Ishikawa (cell line): ENCODE results near the gene FNBP1.

Experiments
- CEBPB ChIP-seq: IDR thresholded peaks from 2 replicates; pipeline ENCODE4 v1.6.1; 2012
- CREB1 ChIP-seq: IDR thresholded peaks from 2 replicates; pipeline ENCODE4 v1.6.1; 2012; ENCODE audit warnings: low read depth
- EGR1 ChIP-seq: IDR thresholded peaks from 2 replicates; pipeline ENCODE4 v1.6.1; 2012
- EP300 ChIP-seq: IDR thresholded peaks from 2 replicates; pipeline ENCODE4 v1.6.1; 2012; ENCODE audit warnings: borderline replicate concordance
- FOXM1 ChIP-seq: IDR thresholded peaks from 2 replicates; pipeline ENCODE4 v1.6.1; 2012; ENCODE audit warnings: low read depth, borderline replicate concordance
- NFIC ChIP-seq: IDR thresholded peaks from 2 replicates; pipeline ENCODE4 v1.6.1; 2012
- RAD21 ChIP-seq: IDR thresholded peaks from 2 replicates; pipeline ENCODE4 v1.6.1; 2012; ENCODE audit warnings: low read depth
- TAF1 ChIP-seq: IDR thresholded peaks from 2 replicates; pipeline ENCODE4 v1.6.1; 2012; ENCODE audit warnings: low read depth, mild to moderate bottlenecking
- TCF12 ChIP-seq: IDR thresholded peaks from 2 replicates; pipeline ENCODE4 v1.6.1; 2012; ENCODE audit warnings: low read depth
- TEAD4 ChIP-seq: IDR thresholded peaks from 2 replicates; pipeline ENCODE4 v1.6.1; 2012
- YY1 ChIP-seq: IDR thresholded peaks from 2 replicates; pipeline ENCODE4 v1.6.1; 2012; ENCODE audit warnings: low read depth
- ZBTB7A ChIP-seq: IDR thresholded peaks from 2 replicates; pipeline ENCODE4 v1.6.1; 2012; ENCODE audit warnings: low read depth
- TF ChIP-seq, protein P1 (sequence below): IDR thresholded peaks from 2 replicates; pipeline ENCODE4 v1.6.1; 2012
- TF ChIP-seq, protein P2 (sequence below): IDR thresholded peaks from 2 replicates; pipeline ENCODE4 v1.6.1; 2012
- TF ChIP-seq, protein P3 (sequence below): IDR thresholded peaks from 2 replicates; pipeline ENCODE4 v1.6.1; 2012; ENCODE audit warnings: low read depth, mild to moderate bottlenecking

FNBP1 gene

DNA sequence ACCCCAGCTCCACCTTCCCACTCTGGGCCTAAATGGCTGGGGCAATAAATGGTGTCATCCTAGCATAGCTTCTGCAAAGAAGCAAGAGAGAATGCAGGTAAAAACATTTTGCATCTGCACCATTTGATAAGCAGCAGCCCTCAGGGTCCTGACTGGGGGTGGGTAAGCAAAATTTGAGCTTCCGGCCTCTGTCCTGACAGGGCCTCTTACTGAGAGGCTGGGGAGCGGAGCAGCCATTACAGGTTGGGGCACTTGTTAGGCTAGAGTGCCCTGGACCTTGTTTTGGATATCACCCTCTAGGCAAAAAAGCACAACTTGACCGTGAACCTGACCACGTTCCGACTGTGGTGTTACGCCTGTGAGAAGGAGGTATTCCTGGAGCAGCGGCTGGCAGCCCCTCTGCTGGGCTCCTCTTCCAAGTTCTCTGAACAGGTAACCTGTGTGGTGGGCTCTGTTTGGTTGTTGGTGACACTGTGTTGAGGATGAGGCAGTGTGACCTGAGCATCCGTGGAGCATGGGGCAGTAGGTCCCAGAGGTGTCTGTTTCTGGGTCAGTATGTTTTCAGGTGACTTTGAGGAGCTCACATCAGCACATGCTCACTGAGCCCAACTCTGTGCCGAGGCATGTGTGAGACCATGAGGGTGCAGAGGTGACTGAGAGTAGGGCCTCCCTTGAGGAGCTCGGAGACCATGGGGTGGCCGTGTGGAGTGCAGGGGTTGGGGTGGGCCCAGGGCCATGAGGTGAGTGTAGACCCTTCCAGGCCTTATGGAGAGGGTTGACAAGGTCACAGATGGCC lies 184.6 kb downstream of the FNBP1 start:
- TF ChIP-seq EGR1, result no peak
- TF ChIP-seq EP300, result no peak
- TF ChIP-seq, protein P1, sequence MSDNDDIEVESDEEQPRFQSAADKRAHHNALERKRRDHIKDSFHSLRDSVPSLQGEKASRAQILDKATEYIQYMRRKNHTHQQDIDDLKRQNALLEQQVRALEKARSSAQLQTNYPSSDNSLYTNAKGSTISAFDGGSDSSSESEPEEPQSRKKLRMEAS, result no peak
- no peak for TF ChIP-seq NFIC
- no peak for TF ChIP-seq YY1
- TF ChIP-seq, protein P2, sequence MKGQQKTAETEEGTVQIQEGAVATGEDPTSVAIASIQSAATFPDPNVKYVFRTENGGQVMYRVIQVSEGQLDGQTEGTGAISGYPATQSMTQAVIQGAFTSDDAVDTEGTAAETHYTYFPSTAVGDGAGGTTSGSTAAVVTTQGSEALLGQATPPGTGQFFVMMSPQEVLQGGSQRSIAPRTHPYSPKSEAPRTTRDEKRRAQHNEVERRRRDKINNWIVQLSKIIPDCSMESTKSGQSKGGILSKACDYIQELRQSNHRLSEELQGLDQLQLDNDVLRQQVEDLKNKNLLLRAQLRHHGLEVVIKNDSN, result no peak
- TF ChIP-seq FOXM1, result no peak
- TF ChIP-seq CREB1, result no peak
- TF ChIP-seq CEBPB, result no peak

DNA sequence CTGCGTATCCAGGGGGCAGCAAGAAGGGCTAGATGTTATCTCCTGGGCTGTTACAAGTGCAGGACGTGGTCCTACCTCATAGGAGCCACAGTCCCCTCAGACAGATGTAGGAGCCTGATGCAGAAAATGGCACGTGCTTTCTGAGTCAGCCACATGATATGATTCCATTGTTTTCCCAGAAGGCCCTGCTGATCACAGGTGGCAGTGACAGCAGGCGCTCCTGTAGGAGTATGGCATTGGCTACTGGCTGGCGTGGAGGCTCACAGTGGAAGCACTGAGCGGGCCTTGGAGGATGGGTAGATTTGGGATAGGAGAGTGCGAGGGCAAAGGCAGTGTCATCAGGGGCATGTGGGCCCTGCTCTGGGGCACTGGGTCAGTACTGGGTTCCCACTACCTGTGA lies 185.8 kb downstream of the FNBP1 start:
- no peak for TF ChIP-seq CREB1
- TF ChIP-seq TCF12, result no peak

DNA sequence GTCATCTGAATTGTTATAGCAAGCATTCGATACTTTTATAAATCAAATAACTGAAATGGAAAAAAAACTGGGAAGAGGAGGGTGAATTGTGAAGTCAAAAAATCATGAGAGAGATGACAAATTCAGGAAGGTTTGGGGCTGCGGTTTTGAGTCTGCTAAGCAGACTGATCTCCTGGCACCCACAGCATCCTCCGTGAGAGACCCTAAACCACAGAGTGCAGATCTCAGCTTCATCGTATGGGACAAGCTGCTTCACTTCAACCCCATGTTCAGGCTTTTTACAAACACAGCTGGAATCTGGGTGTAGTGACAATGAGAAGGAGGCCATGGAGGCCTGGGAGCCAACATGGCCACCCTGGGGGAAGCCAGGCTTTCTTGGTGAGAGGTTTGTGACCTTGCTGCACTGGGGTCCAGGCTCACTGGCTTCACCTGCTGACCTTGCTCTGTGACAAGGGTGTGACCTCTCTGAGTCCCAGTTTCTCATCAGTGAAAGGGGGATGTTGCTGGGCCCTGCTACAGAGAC lies 188.3 kb downstream of the FNBP1 start:
- TF ChIP-seq CREB1 (no peak), ZBTB7A (no peak), YY1 (no peak)

DNA sequence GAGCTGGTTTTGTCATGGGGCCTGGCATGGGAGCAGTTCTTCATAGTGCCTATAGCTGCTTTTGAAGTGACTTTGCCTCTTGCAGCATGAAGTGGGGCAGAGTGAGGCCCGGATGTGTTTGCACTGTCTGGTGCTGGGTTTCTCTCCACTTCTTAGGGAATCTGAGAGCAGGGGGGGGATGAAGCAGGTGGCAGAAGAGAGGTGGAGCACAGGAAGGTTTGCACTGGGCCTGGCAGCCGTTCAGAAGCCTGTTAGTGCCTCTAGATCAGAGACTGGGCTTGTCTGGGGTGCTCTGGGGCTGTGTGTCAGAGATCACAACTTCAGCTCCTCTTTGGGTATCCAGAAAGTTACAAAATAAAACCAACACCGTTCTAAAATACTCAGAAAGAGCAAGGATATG lies 189.4 kb downstream of the FNBP1 start:
- TF ChIP-seq FOXM1 (no peak), EP300 (no peak), NFIC (no peak), ZBTB7A (no peak), YY1 (no peak), TEAD4 (no peak)
- TF ChIP-seq, protein P3, sequence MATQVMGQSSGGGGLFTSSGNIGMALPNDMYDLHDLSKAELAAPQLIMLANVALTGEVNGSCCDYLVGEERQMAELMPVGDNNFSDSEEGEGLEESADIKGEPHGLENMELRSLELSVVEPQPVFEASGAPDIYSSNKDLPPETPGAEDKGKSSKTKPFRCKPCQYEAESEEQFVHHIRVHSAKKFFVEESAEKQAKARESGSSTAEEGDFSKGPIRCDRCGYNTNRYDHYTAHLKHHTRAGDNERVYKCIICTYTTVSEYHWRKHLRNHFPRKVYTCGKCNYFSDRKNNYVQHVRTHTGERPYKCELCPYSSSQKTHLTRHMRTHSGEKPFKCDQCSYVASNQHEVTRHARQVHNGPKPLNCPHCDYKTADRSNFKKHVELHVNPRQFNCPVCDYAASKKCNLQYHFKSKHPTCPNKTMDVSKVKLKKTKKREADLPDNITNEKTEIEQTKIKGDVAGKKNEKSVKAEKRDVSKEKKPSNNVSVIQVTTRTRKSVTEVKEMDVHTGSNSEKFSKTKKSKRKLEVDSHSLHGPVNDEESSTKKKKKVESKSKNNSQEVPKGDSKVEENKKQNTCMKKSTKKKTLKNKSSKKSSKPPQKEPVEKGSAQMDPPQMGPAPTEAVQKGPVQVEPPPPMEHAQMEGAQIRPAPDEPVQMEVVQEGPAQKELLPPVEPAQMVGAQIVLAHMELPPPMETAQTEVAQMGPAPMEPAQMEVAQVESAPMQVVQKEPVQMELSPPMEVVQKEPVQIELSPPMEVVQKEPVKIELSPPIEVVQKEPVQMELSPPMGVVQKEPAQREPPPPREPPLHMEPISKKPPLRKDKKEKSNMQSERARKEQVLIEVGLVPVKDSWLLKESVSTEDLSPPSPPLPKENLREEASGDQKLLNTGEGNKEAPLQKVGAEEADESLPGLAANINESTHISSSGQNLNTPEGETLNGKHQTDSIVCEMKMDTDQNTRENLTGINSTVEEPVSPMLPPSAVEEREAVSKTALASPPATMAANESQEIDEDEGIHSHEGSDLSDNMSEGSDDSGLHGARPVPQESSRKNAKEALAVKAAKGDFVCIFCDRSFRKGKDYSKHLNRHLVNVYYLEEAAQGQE, result no peak

DNA sequence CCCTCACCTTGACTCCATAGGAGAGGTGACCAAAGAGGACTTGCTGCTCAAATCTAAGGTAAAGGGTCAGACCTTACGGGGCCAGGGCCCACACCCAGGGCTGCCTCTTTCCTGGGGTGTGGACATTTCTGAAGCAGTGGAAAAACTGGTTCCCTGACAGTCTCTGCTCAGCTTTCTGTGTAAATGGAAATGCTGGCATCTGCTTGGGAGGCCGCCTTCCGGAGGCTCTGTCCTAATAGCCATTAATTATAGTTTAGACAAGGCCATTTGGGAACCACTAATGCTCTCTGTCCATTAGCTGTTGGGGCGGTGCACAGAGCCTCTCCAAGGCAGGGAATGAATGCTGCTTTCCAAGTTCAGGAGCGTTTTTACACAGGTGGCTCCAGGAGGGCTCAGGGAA lies 190.4 kb downstream of the FNBP1 start:
- TF ChIP-seq, protein P1, result no peak
- TF ChIP-seq EP300, result no peak

DNA sequence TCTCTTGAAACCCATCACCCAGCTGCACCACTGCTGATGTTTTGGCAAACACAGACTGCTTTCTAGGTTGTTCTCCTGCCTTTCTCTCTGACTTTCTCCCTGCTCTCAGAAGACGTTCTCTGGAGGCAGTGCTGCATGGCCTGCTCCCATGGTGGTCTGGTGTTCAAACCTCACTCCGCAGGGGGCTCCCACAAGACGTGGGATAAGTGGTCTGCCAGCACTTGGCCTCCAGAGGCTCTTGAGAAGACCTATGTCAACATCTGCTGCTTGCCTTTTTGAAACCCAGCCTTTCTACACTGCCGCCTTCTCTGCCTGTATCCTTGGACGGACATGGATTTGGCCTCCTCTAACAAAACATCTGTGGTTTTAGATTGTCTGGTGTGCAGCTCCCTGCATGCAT lies 191.2 kb downstream of the FNBP1 start:
- TF ChIP-seq TAF1, result no peak
- TF ChIP-seq, protein P1, result no peak
- TF ChIP-seq FOXM1, result no peak
- TF ChIP-seq, protein P3, result no peak
- TF ChIP-seq, protein P2, result no peak
- no peak for TF ChIP-seq TEAD4
- no peak for TF ChIP-seq EGR1
- TF ChIP-seq TCF12, result no peak
- no peak for TF ChIP-seq NFIC
- no peak for TF ChIP-seq ZBTB7A
- no peak for TF ChIP-seq EP300
- TF ChIP-seq RAD21, result no peak
- no peak for TF ChIP-seq CREB1
- no peak for TF ChIP-seq CEBPB
- TF ChIP-seq YY1, result no peak
